ENCODE measurements around the gene GPS2. TPM values are rescaled to one million over a fixed set of nuclear protein-coding genes. Genes with fewer than 3 reads are reported as not detected.
A peak's percentile ranks its signal among the peaks of the same experiment; 100 is the strongest.

GPS2 gene
- total RNA-seq, 1 experiment from 2014 or later, result 61.1 TPM

GRCh38 chr17:7354262-7354843, 39.2 kb upstream of the GPS2 start:
- intact Hi-C loops (cut with micrococcal nuclease; ENCODE audit: unreplicated experiment), result loop anchor here (5.0 to 10.0 kb wide), 2 partner anchors 83 to 330 kb away; partner anchors contain the start of genes FGF11, TMEM102, TP53 and WRAP53
- DNase-seq, result no peak

GRCh38 chr17:7352910-7353635, 37.9 kb upstream of the GPS2 start:
- CTCF ChIA-PET, result no interaction called here
- Mint-ChIP-seq H3K9me3 (ENCODE audit: low read depth, unreplicated experiment) (no peaks in the 10 kb centered on the region), H3K4me3 (ENCODE audit: low read depth, unreplicated experiment) (peak overlapping the region; percentile 93), H3K27ac (ENCODE audit: unreplicated experiment) (peak overlapping the region; percentile 95), H3K36me3 (ENCODE audit: insufficient read depth, unreplicated experiment) (peaks cover 43% of the 10 kb centered on the region), H3K27me3 (ENCODE audit: unreplicated experiment) (peaks cover 8% of the 10 kb centered on the region), H3K4me1 (ENCODE audit: low read depth, unreplicated experiment) (peaks cover 25% of the 10 kb centered on the region)
- intact Hi-C loops (cut with micrococcal nuclease; ENCODE audit: unreplicated experiment), result loop anchor here (5.0 to 10.0 kb wide), 2 partner anchors 84 to 332 kb away; partner anchors contain the start of genes FGF11, TMEM102, TP53 and WRAP53
- DNase-seq, result no peak
- no TSS peak for BruUV-seq (replicated peaks)
- TF ChIP-seq CTCF (IDR thresholded peaks at IDR 0.05; ENCODE audit: unreplicated experiment), result no peak

More at GRCh38 chr17:7354262-7354843, 39.2 kb upstream of the GPS2 start:
- Mint-ChIP-seq H3K4me3 (ENCODE audit: low read depth, unreplicated experiment) (no peak overlapping the region), H3K27me3 (ENCODE audit: unreplicated experiment) (no peaks in the 10 kb centered on the region), H3K36me3 (ENCODE audit: insufficient read depth, unreplicated experiment) (peaks cover 35% of the 10 kb centered on the region), H3K27ac (ENCODE audit: unreplicated experiment) (peak overlapping the region; percentile 20), H3K4me1 (ENCODE audit: low read depth, unreplicated experiment) (peaks cover 20% of the 10 kb centered on the region), H3K9me3 (ENCODE audit: low read depth, unreplicated experiment) (no peaks in the 10 kb centered on the region)
- TF ChIP-seq CTCF (IDR thresholded peaks at IDR 0.05; ENCODE audit: unreplicated experiment), result no peak
- CTCF ChIA-PET, result no interaction called here
- BruUV-seq (replicated peaks), result no TSS peak

GRCh38 chr17:7352503-7352889, 37.3 kb upstream of the GPS2 start:
- CTCF ChIA-PET, result no interaction called here
- intact Hi-C loops (cut with micrococcal nuclease; ENCODE audit: unreplicated experiment), result loop anchor here (5.0 to 10.0 kb wide), 2 partner anchors 85 to 332 kb away; partner anchors contain the start of genes FGF11, TMEM102, TP53 and WRAP53
- H3K4me1 Mint-ChIP-seq (ENCODE audit: low read depth, unreplicated experiment), result peaks cover 28% of the 10 kb centered on the region

More at GRCh38 chr17:7352503-7352889, 37.3 kb upstream of the GPS2 start:
- no peaks in the 10 kb centered on the region for H3K9me3 Mint-ChIP-seq (ENCODE audit: low read depth, unreplicated experiment)
- DNase-seq, result no peak
- peaks cover 49% of the 10 kb centered on the region for H3K36me3 Mint-ChIP-seq (ENCODE audit: insufficient read depth, unreplicated experiment)
- BruUV-seq (replicated peaks), result TSS peak; percentile 61
- TF ChIP-seq CTCF (IDR thresholded peaks at IDR 0.05; ENCODE audit: unreplicated experiment), result peak; percentile 15
- peak overlapping the region; percentile 95 for H3K27ac Mint-ChIP-seq (ENCODE audit: unreplicated experiment)
- peaks cover 14% of the 10 kb centered on the region for H3K27me3 Mint-ChIP-seq (ENCODE audit: unreplicated experiment)
- peak overlapping the region; percentile 93 for H3K4me3 Mint-ChIP-seq (ENCODE audit: low read depth, unreplicated experiment)

Measured in Calu3 (cell line).